K562 (cell line): ENCODE results near the gene DYNC1I2. TPM values are rescaled to one million over a fixed set of nuclear protein-coding genes. Genes with fewer than 3 reads are reported as not detected.

Source experiments
- ATAC-seq: fragments of 200-7000 bp; cut with Tn5 transposase; 3 replicates; pipeline ENCODE4 v1.9.1; 2020; ENCODE audit warnings: moderate library complexity
- BruUV-seq: library from RNA; stranded (reverse); fragments of 400-500 nt; replicated peaks from 2 replicates; lab custom pipeline; 2021; lab: Mats Ljungman, UMichigan
- CTCF ChIA-PET: fragments of 300-600 bp; formaldehyde crosslinking; extraction: SDS; loops from one replicate; lab custom pipeline; 2021; ENCODE audit warnings: low intra/inter-chr PET ratio; lab: Yijun Ruan, JAX
- POLR2A ChIA-PET: fragments of 300-600, 350-650 bp; sonication (Branson Sonifier 250); formaldehyde crosslinking; extraction: SDS; loops from one replicate; lab custom pipeline; 2021; ENCODE audit warnings: antibody characterized with exemption, inconsistent platforms; lab: Yijun Ruan, JAX
- DNase-seq, 4 experiments: peaks; one replicate each; pipeline versions ENCODE4 v3.0.0 to v3.0.0-alpha.2; 2011 to 2018; ENCODE audit warnings: low spot score in 3 of 4, mixed read lengths in 3 of 4; ENCODE audit errors: extremely low read depth in 1 of 4
- FAIRE-seq: peaks from 2 replicates; lab custom pipeline; 2011; peaks lifted over from hg19 to GRCh38; lab: Jason Lieb, UNC
- H2AFZ ChIP-seq: 2 replicates; pipeline ENCODE4 v1.6.0; 2011; ENCODE audit warnings: low read depth, low read length, control low read depth, inconsistent platforms
- H3K27ac ChIP-seq: fragments of 200-600 bp; 3 replicates; pipeline ENCODE4 v1.8.0; 2011; ENCODE audit warnings: low read depth, mild to moderate bottlenecking, control low read depth, inconsistent platforms, low read length, moderate library complexity, mixed read lengths; ENCODE audit errors: extremely low read depth
- H3K27me3 ChIP-seq, 2 experiments: fragments of 300-600 bp in 1 of 2; 2 replicates in 1 of 2; 3 replicates in 1 of 2; pipeline versions ENCODE4 v1.6.0 to v1.8.0; 2011; ENCODE audit warnings: inconsistent platforms in 2 of 2, low read length in 2 of 2, mild to moderate bottlenecking in 1 of 2, mixed read lengths in 1 of 2, moderate library complexity in 1 of 2; ENCODE audit not compliant: control insufficient read depth in 2 of 2, insufficient read depth in 2 of 2
- H3K36me3 ChIP-seq: fragments of 300-600 bp; 3 replicates; pipeline ENCODE4 v1.8.0; 2011; ENCODE audit warnings: mild to moderate bottlenecking, low read length, inconsistent platforms; ENCODE audit not compliant: control insufficient read depth, insufficient read depth
- H3K4me1 ChIP-seq, 2 experiments: fragments of 200-600 bp in 1 of 2; replicated peaks in 1 of 2; 2 replicates in 1 of 2; 3 replicates in 1 of 2; pipeline versions ENCODE4 v1.5.1 to v1.8.0; 2011; ENCODE audit warnings: inconsistent platforms in 2 of 2, low read length in 2 of 2, mild to moderate bottlenecking in 1 of 2, mixed read lengths in 1 of 2, moderate library complexity in 1 of 2; ENCODE audit not compliant: control insufficient read depth in 2 of 2, insufficient read depth in 2 of 2
- H3K4me2 ChIP-seq: 2 replicates; pipeline ENCODE4 v1.6.1; 2011; ENCODE audit warnings: low read length, control low read depth, inconsistent platforms, mixed read lengths; ENCODE audit not compliant: insufficient read depth
- H3K4me3 ChIP-seq: fragments of 200-600 bp; sonication (generic), shearing (Covaris generic); 2 replicates; pipeline ENCODE4 v1.5.1; 2016; ENCODE audit warnings: control low read depth, inconsistent platforms
- H3K79me2 ChIP-seq: fragments of 200-600 bp; 3 replicates; pipeline ENCODE4 v1.8.0; 2011; ENCODE audit warnings: low read length, inconsistent platforms; ENCODE audit not compliant: control insufficient read depth, insufficient read depth
- H3K9ac ChIP-seq, 2 experiments: 2 replicates each; pipeline versions ENCODE4 v1.6.0 to v1.6.1; 2011; ENCODE audit warnings: low read depth in 2 of 2, low read length in 2 of 2, control low read depth in 1 of 2, inconsistent platforms in 1 of 2, mild to moderate bottlenecking in 1 of 2, mixed read lengths in 1 of 2; ENCODE audit not compliant: insufficient read depth in 1 of 2
- H3K9me1 ChIP-seq: one replicate; pipeline ENCODE4 v1.6.0; 2011; ENCODE audit warnings: inconsistent platforms, mild to moderate bottlenecking, low read length, moderate library complexity; ENCODE audit not compliant: control insufficient read depth, insufficient read depth
- H3K9me3 ChIP-seq: replicated peaks from 2 replicates; pipeline ENCODE4 v1.5.1; 2011; ENCODE audit warnings: low read depth, low read length, inconsistent platforms; ENCODE audit not compliant: control insufficient read depth, insufficient read depth
- H4K20me1 ChIP-seq: replicated peaks from 2 replicates; pipeline ENCODE4 v1.6.1; 2011; ENCODE audit warnings: low read length, inconsistent platforms, mixed read lengths; ENCODE audit not compliant: control insufficient read depth, insufficient read depth
- ATF1 ChIP-seq, 2 experiments: fragments of 450-650 bp in 1 of 2; IDR thresholded peaks; 2 replicates each; pipeline ENCODE4 v1.6.1; 2016; ENCODE audit warnings: missing compliant biosample characterization in 1 of 2, missing genetic modification characterization in 1 of 2
- EP300 ChIP-seq: IDR thresholded peaks from 2 replicates; pipeline ENCODE4 v1.6.1; 2012; ENCODE audit warnings: low read length, improper control_type of control experiment
- MYC ChIP-seq, 2 experiments: fragments of 250-450 bp in 1 of 2; sonication (Bioruptor Pico) in 1 of 2; IDR thresholded peaks; 2 replicates each; pipeline versions ENCODE4 v1.5.1 to v1.6.1; 2012 to 2021; ENCODE audit warnings: low read depth in 2 of 2, borderline replicate concordance in 1 of 2, improper control_type of control experiment in 1 of 2, low read length in 1 of 2, mild to moderate bottlenecking in 1 of 2, moderate library complexity in 1 of 2
- RAD21 ChIP-seq, 2 experiments: fragments of 250-450 bp in 1 of 2; fragments of 450-650 bp in 1 of 2; sonication (Bioruptor Pico) in 1 of 2; formaldehyde crosslinking in 1 of 2; IDR thresholded peaks in 1 of 2; conservative IDR thresholded peaks in 1 of 2; 2 replicates each; pipeline versions ENCODE4 v1.4.0 to v1.8.0; 2020 to 2022; ENCODE audit warnings: mild to moderate bottlenecking in 2 of 2, moderate library complexity in 1 of 2
- SRSF1 ChIP-seq: fragments of 200-400 bp; formaldehyde crosslinking; IDR thresholded peaks from 2 replicates; pipeline ENCODE4 v1.6.1; 2017; ENCODE audit warnings: mild to moderate bottlenecking, low read depth, low read length, moderate library complexity
- WGBS: fragments of 100-300 bp; shearing (Covaris generic); methylation state at CpG from one replicate; pipeline ENCODE4 v1.1.6; 2016; ENCODE audit warnings: low coverage, mixed read lengths; ENCODE audit not compliant: insufficient coverage; ENCODE audit errors: missing lambda C conversion rate; 5-methylcytosine and 5-hydroxymethylcytosine counted together
- in situ Hi-C: fragments of 300-500 bp; cut with MboI; formaldehyde crosslinking; loops from 4 replicates; pipeline ENCODE4 v1.15.0; 2018; ENCODE audit warnings: inconsistent platforms, mixed read lengths
- intact Hi-C: fragments of 100-400 bp; cut with micrococcal nuclease; formaldehyde crosslinking; loops from 2 replicates; pipeline ENCODE4 v1.14.2; 2022
- polyA plus RNA-seq, 8 experiments: library from polyadenylated mRNA; depleted of rRNA in 4 of 8; stranded (reverse) in 5 of 8; unstranded in 3 of 8; fragments of >200 nt; fragmentation: Nextera tagmentation in 2 of 8; fragmentation: Illumina TruSeq in 1 of 8; extraction: Ambion mirVana in 2 of 8; extraction: Trizol in 1 of 8; gene quantifications; 2 replicates each; pipeline versions ENCODE4 v1.2.1 to v1.2.3, GENCODE V29; 2011 to 2014; ENCODE audit warnings: inconsistent platforms in 1 of 8, missing spikeins in 1 of 8
- total RNA-seq, 7 experiments: library from RNA; depleted of rRNA in 6 of 7; stranded (reverse); fragments of >200 nt in 6 of 7; fragmentation: Illumina TruSeq in 2 of 7; extraction: Trizol in 2 of 7; gene quantifications; 2 replicates each; pipeline versions ENCODE4 v1.2.1 to v1.2.3, GENCODE V29; 2011 to 2021; ENCODE audit warnings: low replicate concordance in 1 of 7
- TF ChIP-seq, protein P1 (sequence below): IDR thresholded peaks from 2 replicates; pipeline ENCODE4 v1.6.1; 2011; ENCODE audit warnings: borderline replicate concordance, low read depth, mild to moderate bottlenecking, moderate library complexity, low read length; ENCODE audit not compliant: insufficient read depth, poor library complexity, severe bottlenecking
- TF ChIP-seq, protein P2 (sequence below): fragments of 450-650 bp; formaldehyde crosslinking; IDR thresholded peaks from 2 replicates; pipeline ENCODE4 v1.4.0; 2020; ENCODE audit warnings: mild to moderate bottlenecking, moderate library complexity
- TF ChIP-seq, protein P3 (sequence below), 3 experiments: IDR thresholded peaks in 2 of 3; conservative IDR thresholded peaks in 1 of 3; 2 replicates each; pipeline ENCODE4 v1.5.1; 2011 to 2012; ENCODE audit warnings: low read length in 3 of 3, mild to moderate bottlenecking in 3 of 3, control low read depth in 2 of 3, improper control_type of control experiment in 1 of 3, inconsistent platforms in 1 of 3, low read depth in 1 of 3, mixed read lengths in 1 of 3, moderate library complexity in 1 of 3; ENCODE audit not compliant: insufficient read depth in 2 of 3
- TF ChIP-seq, protein P4 (sequence below): IDR thresholded peaks from 2 replicates; pipeline ENCODE4 v1.6.1; 2012; ENCODE audit warnings: low read depth, low read length, improper control_type of control experiment, borderline replicate concordance

DYNC1I2 gene
- total and polyA plus RNA-seq, 9 of the 15 experiments (the other 6 are each of a cell fraction or from before 2014, with no cell fraction given): 59.1 to 204 (median 100) TPM

DNA sequence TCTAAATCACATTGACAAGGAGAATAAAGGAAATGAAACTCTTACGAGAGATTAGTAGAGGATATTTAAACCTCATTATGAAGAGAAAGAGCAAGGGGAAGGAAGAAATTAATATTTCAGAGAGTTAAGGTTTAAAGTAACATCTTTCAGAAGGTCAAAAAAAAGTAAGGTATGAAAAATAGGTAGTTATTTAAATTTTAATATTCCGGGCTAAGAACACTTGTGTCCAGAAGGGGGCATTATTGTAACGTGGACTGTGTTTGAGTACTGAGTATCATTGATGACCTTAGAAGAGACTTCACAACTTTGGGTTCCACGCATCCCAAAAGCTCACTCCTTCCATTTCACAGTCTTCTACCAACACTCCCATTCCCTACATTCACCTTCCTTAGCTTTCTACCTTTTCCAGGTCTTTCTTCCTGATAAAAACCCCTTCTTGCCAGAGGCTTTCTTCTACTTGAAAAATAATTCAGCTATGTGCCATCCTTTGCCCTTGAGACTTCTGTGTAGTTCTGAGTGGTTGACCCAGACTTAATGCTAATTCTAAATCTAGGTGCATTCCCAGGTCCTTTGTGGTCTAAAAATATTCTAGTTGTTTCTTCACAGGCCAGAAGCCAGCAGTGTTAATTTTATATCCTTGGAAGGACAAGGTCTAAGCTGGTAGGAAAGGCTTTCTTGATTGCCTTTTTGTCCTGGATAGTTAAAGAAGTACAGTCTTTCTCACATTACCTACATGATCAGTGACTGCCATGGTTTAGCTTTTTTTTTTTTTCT is 16.5 kb downstream of the DYNC1I2 start:
- no peaks in the 10 kb centered on the region for H3K9me1 ChIP-seq
- H3K9me3 ChIP-seq: no peaks in the 10 kb centered on the region
- H3K4me1 ChIP-seq: no peaks in the 10 kb centered on the region
- peak; percentile 61 for FAIRE-seq
- peak; percentile 35 to 59 (median 44) for DNase-seq
- no peak overlapping the region for H3K4me2 ChIP-seq
- WGBS: 45% methylated on average over 4 of the region's 4 CpGs
- no peak overlapping the region for H2AFZ ChIP-seq
- no peak overlapping the region for H3K9ac ChIP-seq
- no TSS peak for BruUV-seq
- H4K20me1 ChIP-seq: 0 out of 2 replicates have a peak, but pooled peaks cover 3% of the 10 kb centered on the region
- CTCF ChIA-PET: interaction anchor here (0.6 to 3.2 kb wide), 8 partner anchors 130 to 1007 kb away, joined by 3 to 21 read pairs (median 5); partner anchors contain the start of gene DLX2
- intact Hi-C loops (loop anchor here (2.0 to 10.0 kb wide), 7 partner anchors 105 to 761 kb away; partner anchors contain the start of genes METAP1D and SLC25A12), in situ Hi-C loops (loop anchor here (5.0 kb wide), 1 partner anchor 106 kb away; no protein-coding TSS in a partner anchor)
- no peak overlapping the region for H3K27ac ChIP-seq
- H3K79me2 ChIP-seq: peaks cover 2% of the 10 kb centered on the region; the same call in 1 of the 3 replicates
- H3K4me3 ChIP-seq: no peak overlapping the region
- no peaks in the 10 kb centered on the region for H3K27me3 ChIP-seq
- ATAC-seq: peak; percentile 86
- H3K36me3 ChIP-seq: peaks cover 31% of the 10 kb centered on the region; the same call in 2 of the 3 replicates
- POLR2A ChIA-PET: interaction anchor here (0.6 to 1.5 kb wide), 8 partner anchors 11 to 874 kb away, joined by 3 to 5 read pairs (median 3); no protein-coding TSS in a partner anchor
- TF ChIP-seq ATF1 (CRISPR knock-in tag; IDR thresholded peaks at IDR 0.05) (no peak), ATF1 (tag; IDR thresholded peaks at IDR 0.05) (no peak), SRSF1 (no peak), RAD21 (CRISPR knock-in tag; conservative IDR thresholded peaks at IDR 0.05 in 1 of 2, IDR thresholded peaks at IDR 0.05 in 1 of 2) (peak; percentile 69 to 71), MYC (IDR thresholded peaks at IDR 0.05; ENCODE audit: low read depth, low read length) (no peak), MYC (CRISPR knock-in tag; IDR thresholded peaks at IDR 0.05; ENCODE audit: borderline replicate concordance, low read depth) (no peak), EP300 (no peak)
- TF ChIP-seq, protein P1, sequence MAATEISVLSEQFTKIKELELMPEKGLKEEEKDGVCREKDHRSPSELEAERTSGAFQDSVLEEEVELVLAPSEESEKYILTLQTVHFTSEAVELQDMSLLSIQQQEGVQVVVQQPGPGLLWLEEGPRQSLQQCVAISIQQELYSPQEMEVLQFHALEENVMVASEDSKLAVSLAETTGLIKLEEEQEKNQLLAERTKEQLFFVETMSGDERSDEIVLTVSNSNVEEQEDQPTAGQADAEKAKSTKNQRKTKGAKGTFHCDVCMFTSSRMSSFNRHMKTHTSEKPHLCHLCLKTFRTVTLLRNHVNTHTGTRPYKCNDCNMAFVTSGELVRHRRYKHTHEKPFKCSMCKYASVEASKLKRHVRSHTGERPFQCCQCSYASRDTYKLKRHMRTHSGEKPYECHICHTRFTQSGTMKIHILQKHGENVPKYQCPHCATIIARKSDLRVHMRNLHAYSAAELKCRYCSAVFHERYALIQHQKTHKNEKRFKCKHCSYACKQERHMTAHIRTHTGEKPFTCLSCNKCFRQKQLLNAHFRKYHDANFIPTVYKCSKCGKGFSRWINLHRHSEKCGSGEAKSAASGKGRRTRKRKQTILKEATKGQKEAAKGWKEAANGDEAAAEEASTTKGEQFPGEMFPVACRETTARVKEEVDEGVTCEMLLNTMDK: peak; percentile 33
- TF ChIP-seq, protein P2, sequence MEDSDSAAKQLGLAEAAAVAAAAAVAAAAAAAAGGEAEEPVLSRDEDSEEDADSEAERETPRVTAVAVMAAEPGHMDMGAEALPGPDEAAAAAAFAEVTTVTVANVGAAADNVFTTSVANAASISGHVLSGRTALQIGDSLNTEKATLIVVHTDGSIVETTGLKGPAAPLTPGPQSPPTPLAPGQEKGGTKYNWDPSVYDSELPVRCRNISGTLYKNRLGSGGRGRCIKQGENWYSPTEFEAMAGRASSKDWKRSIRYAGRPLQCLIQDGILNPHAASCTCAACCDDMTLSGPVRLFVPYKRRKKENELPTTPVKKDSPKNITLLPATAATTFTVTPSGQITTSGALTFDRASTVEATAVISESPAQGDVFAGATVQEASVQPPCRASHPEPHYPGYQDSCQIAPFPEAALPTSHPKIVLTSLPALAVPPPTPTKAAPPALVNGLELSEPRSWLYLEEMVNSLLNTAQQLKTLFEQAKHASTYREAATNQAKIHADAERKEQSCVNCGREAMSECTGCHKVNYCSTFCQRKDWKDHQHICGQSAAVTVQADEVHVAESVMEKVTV (CRISPR knock-in tag): peak; percentile 27; the same call in 1 of the 2 replicates
- TF ChIP-seq, protein P3, sequence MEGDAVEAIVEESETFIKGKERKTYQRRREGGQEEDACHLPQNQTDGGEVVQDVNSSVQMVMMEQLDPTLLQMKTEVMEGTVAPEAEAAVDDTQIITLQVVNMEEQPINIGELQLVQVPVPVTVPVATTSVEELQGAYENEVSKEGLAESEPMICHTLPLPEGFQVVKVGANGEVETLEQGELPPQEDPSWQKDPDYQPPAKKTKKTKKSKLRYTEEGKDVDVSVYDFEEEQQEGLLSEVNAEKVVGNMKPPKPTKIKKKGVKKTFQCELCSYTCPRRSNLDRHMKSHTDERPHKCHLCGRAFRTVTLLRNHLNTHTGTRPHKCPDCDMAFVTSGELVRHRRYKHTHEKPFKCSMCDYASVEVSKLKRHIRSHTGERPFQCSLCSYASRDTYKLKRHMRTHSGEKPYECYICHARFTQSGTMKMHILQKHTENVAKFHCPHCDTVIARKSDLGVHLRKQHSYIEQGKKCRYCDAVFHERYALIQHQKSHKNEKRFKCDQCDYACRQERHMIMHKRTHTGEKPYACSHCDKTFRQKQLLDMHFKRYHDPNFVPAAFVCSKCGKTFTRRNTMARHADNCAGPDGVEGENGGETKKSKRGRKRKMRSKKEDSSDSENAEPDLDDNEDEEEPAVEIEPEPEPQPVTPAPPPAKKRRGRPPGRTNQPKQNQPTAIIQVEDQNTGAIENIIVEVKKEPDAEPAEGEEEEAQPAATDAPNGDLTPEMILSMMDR (IDR thresholded peaks at IDR 0.05 in 2 of 3, conservative IDR thresholded peaks at IDR 0.05 in 1 of 3; ENCODE audit: insufficient read depth in 2 of 3, low read depth in 1 of 3, low read length in 3 of 3): peak; percentile 58 to 78 (median 61)
- TF ChIP-seq, protein P4, sequence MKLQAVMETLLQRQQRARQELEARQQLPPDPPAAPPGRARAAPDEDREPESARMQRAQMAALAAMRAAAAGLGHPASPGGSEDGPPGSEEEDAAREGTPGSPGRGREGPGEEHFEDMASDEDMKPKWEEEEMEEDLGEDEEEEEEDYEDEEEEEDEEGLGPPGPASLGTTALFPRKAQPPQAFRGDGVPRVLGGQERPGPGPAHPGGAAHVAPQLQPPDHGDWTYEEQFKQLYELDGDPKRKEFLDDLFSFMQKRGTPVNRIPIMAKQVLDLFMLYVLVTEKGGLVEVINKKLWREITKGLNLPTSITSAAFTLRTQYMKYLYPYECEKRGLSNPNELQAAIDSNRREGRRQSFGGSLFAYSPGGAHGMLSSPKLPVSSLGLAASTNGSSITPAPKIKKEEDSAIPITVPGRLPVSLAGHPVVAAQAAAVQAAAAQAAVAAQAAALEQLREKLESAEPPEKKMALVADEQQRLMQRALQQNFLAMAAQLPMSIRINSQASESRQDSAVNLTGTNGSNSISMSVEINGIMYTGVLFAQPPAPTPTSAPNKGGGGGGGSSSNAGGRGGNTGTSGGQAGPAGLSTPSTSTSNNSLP: no peak
